Omental fat pad (tissue), 4 donors: ENCODE data around the gene IL31. TPM values are rescaled to one million over a fixed set of nuclear protein-coding genes. Genes with fewer than 3 reads are reported as not detected.

ENCODE experiments used
- ATAC-seq: fragments of 150-250 bp; one replicate; pipeline ENCODE4 v1.9.1; 2016; ENCODE audit warnings: mild to moderate bottlenecking, moderate library complexity; ENCODE audit not compliant: low FRiP score
- DNase-seq: peaks from one replicate; pipeline ENCODE4 v3.0.0-alpha.2; 2019; ENCODE audit warnings: low spot score
- CTCF ChIP-seq, 3 donors: fragments of 450-650 bp; IDR thresholded peaks; one replicate each; pipeline ENCODE4 v1.5.1; 2016 to 2017; ENCODE audit warnings: antibody characterized with exemption in 3 of 3, mild to moderate bottlenecking in 3 of 3, moderate library complexity in 2 of 3
- total RNA-seq, 4 donors: library from RNA; depleted of rRNA; stranded (reverse); fragments of >200 nt; gene quantifications; one replicate each; pipeline ENCODE4 v1.1.0, GENCODE V29; 2016

Gene IL31
- total RNA-seq, 4 donors from 2014 or later = not detected

DNA sequence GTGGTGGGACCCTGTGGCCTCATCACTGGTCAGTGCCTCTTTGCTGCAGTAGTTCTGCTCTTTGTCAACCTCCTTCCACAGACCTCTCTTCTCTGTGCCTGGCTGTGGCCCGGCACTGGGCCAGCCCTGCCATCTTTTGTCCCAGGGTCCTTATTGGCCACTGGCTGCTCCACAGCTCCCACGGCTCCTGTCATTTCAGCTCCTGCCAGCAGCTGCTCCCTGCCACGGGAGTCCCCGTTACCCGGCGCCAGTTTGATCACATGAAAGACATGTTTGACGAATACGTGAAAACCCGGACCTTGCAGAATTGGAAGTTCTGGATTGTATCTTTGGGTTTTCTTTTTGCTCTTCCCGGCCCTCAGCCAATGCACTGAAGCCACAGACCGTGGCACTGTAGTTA lies 35.4 kb downstream of the IL31 start:
- no peak for TF ChIP-seq CTCF (IDR thresholded peaks at IDR 0.05)
- ATAC-seq = no peak

DNA sequence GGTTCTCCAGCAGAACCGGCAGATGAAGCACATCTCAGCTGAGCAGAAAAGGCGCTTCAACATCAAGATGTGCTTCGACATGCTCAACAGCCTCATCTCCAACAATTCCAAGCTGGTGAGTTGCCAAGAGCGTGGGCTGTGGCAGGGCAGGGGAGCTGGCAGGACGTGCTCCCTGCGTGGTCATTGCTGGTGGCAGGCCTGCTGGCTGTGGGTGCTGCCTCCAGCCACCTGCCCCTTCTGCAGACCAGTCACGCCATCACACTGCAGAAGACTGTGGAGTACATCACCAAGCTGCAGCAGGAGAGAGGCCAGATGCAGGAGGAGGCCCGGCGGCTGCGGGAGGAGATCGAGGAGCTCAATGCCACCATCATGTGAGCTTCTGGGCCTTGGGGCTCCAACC lies 35.8 kb downstream of the IL31 start:
- DNase-seq (no peak), ATAC-seq (no peak)
- TF ChIP-seq CTCF (IDR thresholded peaks at IDR 0.05) = no peak

More for the DNA sequence above, 35.4 kb downstream of the IL31 start:
- DNase-seq = no peak

DNA sequence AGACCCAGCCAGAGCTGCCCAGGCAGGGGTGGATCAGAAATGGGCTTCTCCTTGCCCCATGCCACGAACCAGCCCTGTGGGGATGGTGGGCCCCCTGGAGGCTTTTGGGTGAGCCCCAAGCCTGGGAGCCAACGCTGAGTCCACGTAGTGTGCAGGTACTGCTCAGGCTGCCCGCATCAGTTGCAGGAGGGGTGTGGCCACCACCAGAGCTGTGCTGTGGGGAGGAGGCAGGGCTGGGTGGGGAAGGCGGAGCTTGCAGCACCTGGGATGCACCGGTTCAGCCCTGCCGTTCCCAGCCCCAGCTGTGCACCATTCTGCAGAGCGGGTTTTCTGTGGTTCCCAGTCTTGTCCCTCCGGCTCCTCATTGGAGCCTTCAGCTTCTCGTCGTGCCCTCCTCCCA lies 36.3 kb downstream of the IL31 start:
- DNase-seq (no peak), ATAC-seq (no peak)

DNA sequence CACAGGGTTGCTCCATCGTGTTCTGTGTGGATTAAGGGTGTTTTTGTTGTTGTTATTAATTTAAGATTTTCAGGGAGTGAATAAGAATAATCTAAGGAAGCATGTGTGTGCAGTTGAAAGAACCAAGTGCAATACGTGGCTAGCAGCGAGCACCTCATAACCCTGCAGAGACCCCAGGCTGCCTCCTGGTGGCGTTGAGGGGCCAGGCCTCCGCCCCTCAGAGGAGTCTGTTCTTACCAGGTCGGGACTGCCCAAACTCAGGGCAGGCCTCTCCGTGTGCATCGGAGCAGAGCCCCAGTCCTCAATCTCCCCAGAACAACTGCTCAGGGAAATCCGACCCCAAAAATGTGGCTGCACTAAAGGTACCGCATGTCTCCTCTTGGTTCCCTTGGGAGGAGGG lies 36.8 kb downstream of the IL31 start:
- no peak for TF ChIP-seq CTCF (IDR thresholded peaks at IDR 0.05)
- no peak for ATAC-seq
- no peak for DNase-seq

More for the DNA sequence above, 36.3 kb downstream of the IL31 start:
- no peak for TF ChIP-seq CTCF (IDR thresholded peaks at IDR 0.05)

- no peak for DNase-seq
- no peak for TF ChIP-seq CTCF (IDR thresholded peaks at IDR 0.05)
- no peak for ATAC-seq
Observed at GRCh38 chr12:122135437-122136031, 38.5 kb downstream of the IL31 start.

GRCh38 chr12:122133192-122133950 lies 40.6 kb downstream of the IL31 start:
- TF ChIP-seq CTCF (IDR thresholded peaks at IDR 0.05) = no peak
- DNase-seq (no peak), ATAC-seq (no peak)

- TF ChIP-seq CTCF (IDR thresholded peaks at IDR 0.05) = no peak
- DNase-seq (no peak), ATAC-seq (no peak)
Observed at GRCh38 chr12:122130150-122130549, 43.9 kb downstream of the IL31 start.
